ENCODE results near the gene PMP22. TPM values are rescaled to one million over a fixed set of nuclear protein-coding genes. Genes with fewer than 3 reads are reported as not detected.

The PMP22 gene
- polyA plus RNA-seq, 1 donor (not counting 4 experiments of a cell fraction or from before 2014, with no cell fraction given): 7.9 TPM

DNA sequence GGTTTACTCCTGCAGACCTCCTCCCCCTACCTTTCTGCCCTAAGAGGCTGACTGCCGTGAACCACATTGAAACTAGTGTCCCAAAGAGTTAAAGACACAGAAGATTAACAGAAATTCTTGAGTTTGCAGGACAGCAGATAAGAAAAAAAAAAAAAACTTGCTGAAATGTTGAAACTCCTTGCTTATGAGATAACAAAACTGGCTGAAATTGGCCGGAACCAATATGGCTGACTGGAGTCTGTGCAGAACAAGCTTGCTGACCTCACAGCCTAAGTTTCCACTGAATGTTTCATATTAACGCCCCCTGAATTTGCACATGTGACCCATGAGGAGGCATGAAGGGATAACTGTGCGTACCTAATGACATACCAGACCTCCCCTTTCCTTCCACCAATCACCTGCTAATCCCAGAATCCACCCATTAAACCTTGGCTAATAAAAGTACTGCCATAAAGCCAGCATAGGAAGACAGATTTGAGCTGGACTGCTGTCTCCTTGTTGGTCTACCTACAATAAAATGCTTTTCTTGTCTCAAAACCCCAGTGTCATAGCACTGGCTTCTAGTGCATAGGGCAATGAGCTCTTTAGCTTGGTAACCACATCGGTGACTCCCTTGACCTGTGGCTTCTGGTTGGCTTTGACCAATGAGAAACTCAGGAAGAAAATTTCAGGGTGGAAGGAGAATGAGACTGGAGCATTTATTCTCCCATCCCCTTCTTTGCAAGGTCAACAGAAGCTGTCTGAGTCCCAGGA lies 80.1 kb downstream of the PMP22 start:
- Histone ChIP-seq H2AFZ (ENCODE audit: control insufficient read depth, low read length) (no peak overlapping the region), H3K9me1 (ENCODE audit: control insufficient read depth, extremely low read depth, insufficient read depth, low read length) (no peaks in the 10 kb centered on the region), H3K27me3 (ENCODE audit: control insufficient read depth, extremely low read depth, insufficient read depth, low read length) (no peaks in the 10 kb centered on the region), H3K79me2 (ENCODE audit: control insufficient read depth, insufficient read depth, low read length) (no peaks in the 10 kb centered on the region), H3K4me3 (ENCODE audit: control insufficient read depth in 2 of 3, extremely low read depth in 1 of 3, insufficient read depth in 2 of 3, low read depth in 1 of 3, low read length in 3 of 3) (no peak overlapping the region), H3K36me3 (ENCODE audit: control insufficient read depth in 2 of 2, extremely low read depth in 1 of 2, insufficient read depth in 2 of 2, low read length in 2 of 2) (no peaks in the 10 kb centered on the region), H3K4me2 (ENCODE audit: control insufficient read depth, extremely low read depth, insufficient read depth, low read depth, low read length) (no peak overlapping the region), H3K9ac (ENCODE audit: control insufficient read depth, extremely low read depth, insufficient read depth, low read length) (no peak overlapping the region), H3K9me3 (ENCODE audit: control insufficient read depth, low read depth, low read length) (no peaks in the 10 kb centered on the region), H3K27ac (ENCODE audit: control insufficient read depth, insufficient read depth, low read length) (no peak overlapping the region), H4K20me1 (ENCODE audit: control insufficient read depth, extremely low read depth, insufficient read depth, low read length) (no peaks in the 10 kb centered on the region), H3K4me1 (ENCODE audit: control insufficient read depth, extremely low read depth, insufficient read depth, low read length) (no peaks in the 10 kb centered on the region)
- dilution Hi-C loops (cut with MboI; ENCODE audit: extremely low pct_ligation_motif_present, low sequenced_read_pairs): no loop called here
- TF ChIP-seq EZH2 (IDR thresholded peaks at IDR 0.05; ENCODE audit: low read length): no peak
- TF ChIP-seq, protein P1, sequence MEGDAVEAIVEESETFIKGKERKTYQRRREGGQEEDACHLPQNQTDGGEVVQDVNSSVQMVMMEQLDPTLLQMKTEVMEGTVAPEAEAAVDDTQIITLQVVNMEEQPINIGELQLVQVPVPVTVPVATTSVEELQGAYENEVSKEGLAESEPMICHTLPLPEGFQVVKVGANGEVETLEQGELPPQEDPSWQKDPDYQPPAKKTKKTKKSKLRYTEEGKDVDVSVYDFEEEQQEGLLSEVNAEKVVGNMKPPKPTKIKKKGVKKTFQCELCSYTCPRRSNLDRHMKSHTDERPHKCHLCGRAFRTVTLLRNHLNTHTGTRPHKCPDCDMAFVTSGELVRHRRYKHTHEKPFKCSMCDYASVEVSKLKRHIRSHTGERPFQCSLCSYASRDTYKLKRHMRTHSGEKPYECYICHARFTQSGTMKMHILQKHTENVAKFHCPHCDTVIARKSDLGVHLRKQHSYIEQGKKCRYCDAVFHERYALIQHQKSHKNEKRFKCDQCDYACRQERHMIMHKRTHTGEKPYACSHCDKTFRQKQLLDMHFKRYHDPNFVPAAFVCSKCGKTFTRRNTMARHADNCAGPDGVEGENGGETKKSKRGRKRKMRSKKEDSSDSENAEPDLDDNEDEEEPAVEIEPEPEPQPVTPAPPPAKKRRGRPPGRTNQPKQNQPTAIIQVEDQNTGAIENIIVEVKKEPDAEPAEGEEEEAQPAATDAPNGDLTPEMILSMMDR (optimal IDR thresholded peaks at IDR 0.05 in 1 of 3, IDR thresholded peaks at IDR 0.05 in 1 of 3, conservative IDR thresholded peaks at IDR 0.05 in 1 of 3; ENCODE audit: extremely low read depth in 1 of 3, insufficient read depth in 2 of 3, low read length in 3 of 3): no peak
- FAIRE-seq: no peak
- no peak for DNase-seq (ENCODE audit: low read depth, low spot score)

DNA sequence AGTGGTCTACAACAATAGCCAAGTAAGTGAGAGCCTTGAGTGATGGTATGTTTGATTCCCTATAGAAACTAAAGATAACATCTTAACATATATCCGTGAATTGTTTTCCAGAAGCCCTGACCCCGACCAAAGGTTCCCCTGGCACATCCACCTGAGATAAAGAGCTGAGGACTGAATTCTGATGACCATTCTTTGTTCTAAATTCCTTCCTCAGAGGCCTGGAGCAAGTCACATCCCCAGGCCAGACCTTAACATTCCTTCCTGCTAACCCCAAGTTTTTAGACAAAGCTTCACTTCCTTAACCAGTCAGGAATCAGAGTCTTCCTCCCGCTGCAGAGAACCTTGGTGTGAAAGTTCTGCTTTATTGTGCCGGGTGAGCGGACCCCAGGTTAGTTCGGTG lies 83.3 kb downstream of the PMP22 start:
- H3K9ac ChIP-seq (ENCODE audit: control insufficient read depth, extremely low read depth, insufficient read depth, low read length): no peak overlapping the region
- no peak overlapping the region for H3K27ac ChIP-seq (ENCODE audit: control insufficient read depth, insufficient read depth, low read length)
- H3K9me1 ChIP-seq (ENCODE audit: control insufficient read depth, extremely low read depth, insufficient read depth, low read length): no peaks in the 10 kb centered on the region
- no peak overlapping the region for H3K4me3 ChIP-seq (ENCODE audit: control insufficient read depth in 2 of 3, extremely low read depth in 1 of 3, insufficient read depth in 2 of 3, low read depth in 1 of 3, low read length in 3 of 3)
- H3K36me3 ChIP-seq (ENCODE audit: control insufficient read depth in 2 of 2, extremely low read depth in 1 of 2, insufficient read depth in 2 of 2, low read length in 2 of 2): no peaks in the 10 kb centered on the region
- dilution Hi-C loops (cut with MboI; ENCODE audit: extremely low pct_ligation_motif_present, low sequenced_read_pairs): no loop called here
- H4K20me1 ChIP-seq (ENCODE audit: control insufficient read depth, extremely low read depth, insufficient read depth, low read length): no peaks in the 10 kb centered on the region
- no peak overlapping the region for H2AFZ ChIP-seq (ENCODE audit: control insufficient read depth, low read length)
- H3K79me2 ChIP-seq (ENCODE audit: control insufficient read depth, insufficient read depth, low read length): no peaks in the 10 kb centered on the region
- FAIRE-seq (no peak), DNase-seq (ENCODE audit: low read depth, low spot score) (no peak)
- no peaks in the 10 kb centered on the region for H3K9me3 ChIP-seq (ENCODE audit: control insufficient read depth, low read depth, low read length)
- no peaks in the 10 kb centered on the region for H3K27me3 ChIP-seq (ENCODE audit: control insufficient read depth, extremely low read depth, insufficient read depth, low read length)
- TF ChIP-seq, protein P1 (optimal IDR thresholded peaks at IDR 0.05 in 1 of 3, IDR thresholded peaks at IDR 0.05 in 1 of 3, conservative IDR thresholded peaks at IDR 0.05 in 1 of 3; ENCODE audit: extremely low read depth in 1 of 3, insufficient read depth in 2 of 3, low read length in 3 of 3): no peak
- TF ChIP-seq EZH2 (IDR thresholded peaks at IDR 0.05; ENCODE audit: low read length): no peak
- H3K4me2 ChIP-seq (ENCODE audit: control insufficient read depth, extremely low read depth, insufficient read depth, low read depth, low read length): no peak overlapping the region
- H3K4me1 ChIP-seq (ENCODE audit: control insufficient read depth, extremely low read depth, insufficient read depth, low read length): no peaks in the 10 kb centered on the region
